NB4 (cell line): ENCODE measurements around the gene GREB1.

Experiments
- MYC ChIP-seq: IDR thresholded peaks from 2 replicates; pipeline ENCODE4 v1.6.1; 2011; ENCODE audit warnings: low read depth, low read length
- POLR2A ChIP-seq: IDR thresholded peaks from 2 replicates; pipeline ENCODE4 v1.6.1; 2011; ENCODE audit warnings: mild to moderate bottlenecking; ENCODE audit not compliant: insufficient read length; ENCODE audit errors: extremely low read depth
- TF ChIP-seq, protein P1 (sequence below): IDR thresholded peaks from one replicate; pipeline ENCODE4 v1.5.1; 2012; ENCODE audit warnings: low read depth, low read length

DNA sequence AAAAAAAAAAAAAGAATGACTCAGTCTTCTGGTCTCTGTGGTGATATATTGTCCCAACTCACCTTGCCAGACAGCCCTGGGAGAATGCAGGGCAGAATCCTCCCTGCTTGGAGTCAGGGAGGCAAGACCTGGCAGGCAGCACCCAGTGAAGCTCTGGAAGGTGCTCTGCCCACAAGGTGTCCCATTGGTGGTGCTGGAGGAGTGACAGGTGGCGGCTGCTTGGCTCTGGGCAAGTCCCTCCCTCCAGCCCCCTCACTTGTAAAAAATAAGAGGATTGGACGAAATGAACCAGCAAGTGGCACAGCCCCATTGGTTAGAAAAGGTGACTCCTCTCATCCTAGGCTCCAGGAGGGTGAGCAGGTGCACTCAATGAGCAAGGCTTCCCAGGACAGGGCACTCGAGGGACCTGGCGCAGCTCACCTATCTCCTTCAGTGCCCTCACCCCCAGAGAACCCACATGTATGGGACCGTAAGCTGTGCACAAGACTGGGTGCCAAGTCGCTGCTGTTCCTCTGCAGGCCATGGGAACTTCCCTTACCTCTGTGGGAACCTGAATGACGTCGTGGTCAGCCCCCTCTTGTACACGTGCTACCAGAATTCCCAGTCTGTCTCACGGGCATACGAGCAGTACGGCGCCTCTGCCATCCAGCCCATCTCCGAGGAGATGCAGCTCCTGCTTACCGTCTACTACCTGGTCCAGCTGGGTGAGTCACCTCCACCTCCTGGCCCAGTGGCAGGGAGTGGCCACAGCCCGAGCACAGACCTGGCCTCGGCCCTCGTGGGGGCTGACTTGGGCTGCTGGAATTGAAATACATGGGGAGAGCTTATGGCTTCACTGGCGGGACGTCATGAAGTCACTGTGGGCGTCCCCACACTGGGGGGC lies 54.6 kb downstream of the GREB1 start:
- TF ChIP-seq, protein P1, sequence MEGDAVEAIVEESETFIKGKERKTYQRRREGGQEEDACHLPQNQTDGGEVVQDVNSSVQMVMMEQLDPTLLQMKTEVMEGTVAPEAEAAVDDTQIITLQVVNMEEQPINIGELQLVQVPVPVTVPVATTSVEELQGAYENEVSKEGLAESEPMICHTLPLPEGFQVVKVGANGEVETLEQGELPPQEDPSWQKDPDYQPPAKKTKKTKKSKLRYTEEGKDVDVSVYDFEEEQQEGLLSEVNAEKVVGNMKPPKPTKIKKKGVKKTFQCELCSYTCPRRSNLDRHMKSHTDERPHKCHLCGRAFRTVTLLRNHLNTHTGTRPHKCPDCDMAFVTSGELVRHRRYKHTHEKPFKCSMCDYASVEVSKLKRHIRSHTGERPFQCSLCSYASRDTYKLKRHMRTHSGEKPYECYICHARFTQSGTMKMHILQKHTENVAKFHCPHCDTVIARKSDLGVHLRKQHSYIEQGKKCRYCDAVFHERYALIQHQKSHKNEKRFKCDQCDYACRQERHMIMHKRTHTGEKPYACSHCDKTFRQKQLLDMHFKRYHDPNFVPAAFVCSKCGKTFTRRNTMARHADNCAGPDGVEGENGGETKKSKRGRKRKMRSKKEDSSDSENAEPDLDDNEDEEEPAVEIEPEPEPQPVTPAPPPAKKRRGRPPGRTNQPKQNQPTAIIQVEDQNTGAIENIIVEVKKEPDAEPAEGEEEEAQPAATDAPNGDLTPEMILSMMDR, result no peak
- TF ChIP-seq POLR2A (no peak), MYC (no peak)
